Adrenal gland (tissue), 12 donors: ENCODE data around the gene JAGN1. TPM values are rescaled to one million over a fixed set of nuclear protein-coding genes. Genes with fewer than 3 reads are reported as not detected.
"Not testable (repeated sequence)": the region's sequence is repeated elsewhere in the genome, so short reads cannot be mapped to it uniquely, and the experiment has no call there.

Experiments used
- DNase-seq, 7 donors: peaks; one replicate each; pipeline ENCODE4 v3.0.0-alpha.2; 2019 to 2020
- H3K27ac ChIP-seq, 5 donors: fragments of 200-600 bp; sonication (generic) in 4 of 5; 1 replicate in 3 of 5; 2 replicates in 2 of 5; pipeline versions ENCODE4 v1.5.1 to v1.8.0; 2016 to 2020; ENCODE audit warnings: mild to moderate bottlenecking in 1 of 5
- H3K27me3 ChIP-seq: fragments of 200-600 bp; 2 replicates; pipeline ENCODE4 v1.8.0; 2021
- H3K36me3 ChIP-seq, 2 donors: fragments of 200-600 bp; replicated peaks in 1 of 2; 1 replicate in 1 of 2; 2 replicates in 1 of 2; pipeline versions ENCODE4 v1.5.1 to v1.8.0; 2018 to 2022
- H3K4me1 ChIP-seq, 2 donors: fragments of 200-600 bp; replicated peaks in 1 of 2; 1 replicate in 1 of 2; 2 replicates in 1 of 2; pipeline versions ENCODE4 v1.5.1 to v1.8.0; 2018 to 2021
- H3K4me3 ChIP-seq, 4 donors: fragments of 200-600 bp; sonication (generic) in 3 of 4; one replicate each; pipeline ENCODE4 v1.5.1; 2016 to 2018
- H3K9me3 ChIP-seq, 3 donors: fragments of 200-600 bp; sonication (generic) in 1 of 3; replicated peaks in 1 of 3; 1 replicate in 2 of 3; 2 replicates in 1 of 3; pipeline versions ENCODE4 v1.5.1 to v1.8.0; 2016 to 2021
- CTCF ChIP-seq, 6 experiments: fragments of 450-650 bp in 4 of 6; fragments of 200-600 bp in 2 of 6; sonication (generic) in 1 of 6; IDR thresholded peaks; 1 replicate in 5 of 6; 2 replicates in 1 of 6; pipeline versions ENCODE4 v1.5.1 to v1.8.0; 2016 to 2021; ENCODE audit warnings: antibody characterized with exemption in 6 of 6, mild to moderate bottlenecking in 2 of 6, moderate library complexity in 1 of 6
- POLR2A ChIP-seq, 2 donors: fragments of 450-650 bp; IDR thresholded peaks; one replicate each; pipeline ENCODE4 v1.6.1; 2017; ENCODE audit warnings: antibody characterized with exemption in 2 of 2, mild to moderate bottlenecking in 2 of 2, moderate library complexity in 1 of 2
- WGBS, 4 donors: extraction: QIAGEN DNeasy Blood & Tissue Kit in 2 of 4; methylation state at CpG; one replicate each; pipeline versions ENCODE4 v1.1.5 to v1.1.7; 2013 to 2017; 5-methylcytosine and 5-hydroxymethylcytosine counted together
- intact Hi-C, 2 donors: fragments of 100-400 bp; cut with DNase I; formaldehyde crosslinking; loops; one replicate each; pipeline versions ENCODE4 v1.14.1 to v1.15.0; 2022 to 2023
- polyA plus RNA-seq, 3 donors: library from polyadenylated mRNA; stranded (reverse); fragments of 200-250 nt in 2 of 3; fragments of 350-450 nt in 1 of 3; fragmentation: Illumina TruSeq in 1 of 3; extraction: RNeasy Lipid Tissue Mini Kit (QIAGEN cat#74804) in 1 of 3; gene quantifications; one replicate each; pipeline ENCODE4 v1.2.3, GENCODE V29; 2013 to 2014
- total RNA-seq, 9 donors: library from RNA; depleted of rRNA in 4 of 9; stranded (reverse); fragments of >200 nt in 4 of 9; fragments of 120-200 nt in 1 of 9; fragmentation: NEBNext Ultra II Directional in 1 of 9; extraction: Animal tissue kit (Norgen Biotek cat#: 25700) in 1 of 9; gene quantifications; one replicate each; pipeline versions ENCODE4 v1.1.0 to v1.2.4, GENCODE V29; 2013 to 2023
- donor health status: healthy with polysubstance abuse.
- donor health status: Bipolar disorder and iron deficiency.
- donor health status: DM: yes; HTN: yes; CAD: no.
- donor health status: DM: no; HTN: no; CAD: no.
- donor health status: DM: no; HTN: no; CAD: no.
- donor health status: DM: yes; HTN: yes; CAD: no.

The JAGN1 gene
- total and polyA plus RNA-seq, 12 donors = 31.4 to 116 (median 60.7) TPM

- no peak for TF ChIP-seq POLR2A (IDR thresholded peaks at IDR 0.05)
- Histone ChIP-seq H3K27me3 (no peaks in the 10 kb centered on the region), H3K4me3 (no peak overlapping the region), H3K27ac (no peak overlapping the region), H3K4me1 (peaks cover 19 to 24% of the 10 kb centered on the region in 2 donors), H3K36me3 (no peaks in the 10 kb centered on the region), H3K9me3 (no peaks in the 10 kb centered on the region)
- no peak for DNase-seq
- intact Hi-C loops = no loop called here
- WGBS, 4 donors = 79 to 92% (median 88%) methylated on average over 3 to 5 of the region's 5 CpGs
These were observed 28.7 kb upstream of the JAGN1 start for GRCh38 chr3:9861626-9862130.

GRCh38 chr3:9862391-9863057 is 27.9 kb upstream of the JAGN1 start:
- DNase-seq = peak; percentile 46 to 64 (median 60)
- peak overlapping the region in 1 of 4 donors; percentile 43 for H3K4me3 ChIP-seq
- H3K9me3 ChIP-seq = no peaks in the 10 kb centered on the region
- 24 to 27% (median 26%) methylated on average over 10 to 45 of the region's 45 CpGs; no CpG with 5 or more reads in 1 of the 4 donors for WGBS, 4 donors
- TF ChIP-seq CTCF (IDR thresholded peaks at IDR 0.05) (peak in 5 of 6 experiments; percentile 21 to 42 (median 34)), POLR2A (IDR thresholded peaks at IDR 0.05) (no peak)
- no peaks in the 10 kb centered on the region for H3K27me3 ChIP-seq
- intact Hi-C loops = no loop called here
- no peaks in the 10 kb centered on the region for H3K36me3 ChIP-seq
- peaks cover 19 to 24% of the 10 kb centered on the region in 2 donors for H3K4me1 ChIP-seq
- H3K27ac ChIP-seq = peak overlapping the region in 2 of 5 donors; percentile 7 to 40

GRCh38 chr3:9863058-9863772 is 27.2 kb upstream of the JAGN1 start:
- WGBS, 4 donors = 67 to 95% (median 77%) methylated on average over 9 to 22 of the region's 22 CpGs
- Histone ChIP-seq H3K4me1 (peaks cover 19 to 24% of the 10 kb centered on the region in 2 donors), H3K36me3 (no peaks in the 10 kb centered on the region), H3K4me3 (peak overlapping the region in 1 of 4 donors; percentile 43), H3K27ac (peak overlapping the region in 2 of 5 donors; percentile 7 to 40), H3K9me3 (no peaks in the 10 kb centered on the region), H3K27me3 (no peaks in the 10 kb centered on the region)
- intact Hi-C loops = no loop called here
- DNase-seq = no peak
- TF ChIP-seq CTCF (IDR thresholded peaks at IDR 0.05) (no peak), POLR2A (IDR thresholded peaks at IDR 0.05) (no peak)

- no peaks in the 10 kb centered on the region for H3K36me3 ChIP-seq
- no peaks in the 10 kb centered on the region for H3K27me3 ChIP-seq
- intact Hi-C loops = no loop called here
- peak; percentile 53 to 89 (median 71) for DNase-seq
- no peaks in the 10 kb centered on the region for H3K9me3 ChIP-seq
- no peak for TF ChIP-seq CTCF (IDR thresholded peaks at IDR 0.05)
- no peak for TF ChIP-seq POLR2A (IDR thresholded peaks at IDR 0.05)
- 47 to 56% (median 53%) methylated on average over 11 to 16 of the region's 16 CpGs for WGBS, 4 donors
- peaks cover 19 to 24% of the 10 kb centered on the region in 2 donors for H3K4me1 ChIP-seq
- no peak overlapping the region for H3K4me3 ChIP-seq
- peak overlapping the region in 4 of 5 donors; percentile 12 to 71 (median 53) for H3K27ac ChIP-seq
These were observed 26.0 kb upstream of the JAGN1 start for GRCh38 chr3:9864200-9864927.

- WGBS, 4 donors = 69 to 77% (median 71%) methylated on average over 10 of the region's 10 CpGs
- Histone ChIP-seq H3K27ac (peak overlapping the region in 3 of 5 donors; percentile 12 to 71 (median 55)), H3K4me1 (peaks cover 19 to 24% of the 10 kb centered on the region in 2 donors)
- intact Hi-C loops, H3K27me3 ChIP-seq, H3K36me3 ChIP-seq, H3K9me3 ChIP-seq, H3K4me3 ChIP-seq: not testable (repeated sequence)
- peak in 3 of 7 donors; percentile 21 to 32 (median 30) for DNase-seq
These were observed 25.2 kb upstream of the JAGN1 start for GRCh38 chr3:9865125-9865637.
